GM21737 (cell line): ENCODE data around the gene MYCL.

ENCODE experiments used
- ATAC-seq: cut with Tn5 transposase; IDR thresholded peaks from one replicate; pipeline ENCODE4 v1.9.1; 2021; ENCODE audit warnings: mild to moderate bottlenecking, moderate library complexity; ENCODE audit not compliant: unreplicated experiment

The MYCL gene

GRCh38 chr1:39901714-39902459, at the start of gene MYCL:
Gene MYCL, minus strand, starts transcription at chr1:39901917. Its CDS starts 483 bp downstream, at chr1:39901434.
- ATAC-seq, result peak; percentile 78

GRCh38 chr1:39949891-39950290, 48.2 kb upstream of the MYCL start:
- no peak for ATAC-seq

GRCh38 chr1:39947260-39947659, 45.5 kb upstream of the MYCL start:
- ATAC-seq, result no peak

GRCh38 chr1:39946216-39946615, 44.5 kb upstream of the MYCL start:
- no peak for ATAC-seq

GRCh38 chr1:39944410-39945112, 42.8 kb upstream of the MYCL start:
- ATAC-seq, result no peak

GRCh38 chr1:39943471-39944290, 42.0 kb upstream of the MYCL start:
- ATAC-seq, result no peak

GRCh38 chr1:39940980-39941871, 39.5 kb upstream of the MYCL start:
- no peak for ATAC-seq

- ATAC-seq, result no peak
Observed at GRCh38 chr1:39940253-39940652, 38.5 kb upstream of the MYCL start.

GRCh38 chr1:39938856-39939255, 37.1 kb upstream of the MYCL start:
- ATAC-seq, result no peak

- no peak for ATAC-seq
Observed at GRCh38 chr1:39936724-39937491, 35.2 kb upstream of the MYCL start.

- no peak for ATAC-seq
Observed at GRCh38 chr1:39933956-39934941, 32.5 kb upstream of the MYCL start.

- ATAC-seq, result no peak
Observed at GRCh38 chr1:39928809-39929587, 27.3 kb upstream of the MYCL start.

GRCh38 chr1:39927538-39927937, 25.8 kb upstream of the MYCL start:
- ATAC-seq, result no peak

- no peak for ATAC-seq
Observed at GRCh38 chr1:39926820-39927219, 25.1 kb upstream of the MYCL start.

GRCh38 chr1:39926343-39926793, 24.7 kb upstream of the MYCL start:
- no peak for ATAC-seq

- ATAC-seq, result no peak
Observed at GRCh38 chr1:39925721-39926342, 24.1 kb upstream of the MYCL start.

- ATAC-seq, result no peak
Observed at GRCh38 chr1:39922251-39922688, 20.6 kb upstream of the MYCL start.
